GM18909 (cell line): Measurements from ENCODE around the gene USH1C.

Experiments used
- ATAC-seq: cut with Tn5 transposase; IDR thresholded peaks from one replicate; pipeline ENCODE4 v1.9.1; 2021; ENCODE audit warnings: mild to moderate bottlenecking; ENCODE audit not compliant: unreplicated experiment, poor library complexity

USH1C gene

GRCh38 chr11:17528906-17529843 lies 15.0 kb downstream of the USH1C start:
- no peak for ATAC-seq

GRCh38 chr11:17528181-17528691 lies 16.0 kb downstream of the USH1C start:
- ATAC-seq: peak; percentile 77

GRCh38 chr11:17527628-17527995 lies 16.6 kb downstream of the USH1C start:
- ATAC-seq: no peak

GRCh38 chr11:17526931-17527627 lies 17.1 kb downstream of the USH1C start:
- no peak for ATAC-seq

GRCh38 chr11:17526326-17526725 lies 17.9 kb downstream of the USH1C start:
- ATAC-seq: no peak

- ATAC-seq: no peak
These were observed 18.6 kb downstream of the USH1C start for GRCh38 chr11:17525570-17525969.

- ATAC-seq: no peak
These were observed 20.0 kb downstream of the USH1C start for GRCh38 chr11:17524221-17524620.

- ATAC-seq: no peak
These were observed 21.6 kb downstream of the USH1C start for GRCh38 chr11:17522655-17523054.

GRCh38 chr11:17521106-17521900 lies 22.9 kb downstream of the USH1C start:
- no peak for ATAC-seq

- ATAC-seq: no peak
These were observed 24.9 kb downstream of the USH1C start for GRCh38 chr11:17519061-17519885.

- no peak for ATAC-seq
These were observed 25.9 kb downstream of the USH1C start for GRCh38 chr11:17518366-17518765.

- ATAC-seq: no peak
These were observed 27.0 kb downstream of the USH1C start for GRCh38 chr11:17517186-17517585.

GRCh38 chr11:17516551-17517150 lies 27.6 kb downstream of the USH1C start:
- ATAC-seq: no peak

- no peak for ATAC-seq
These were observed 28.6 kb downstream of the USH1C start for GRCh38 chr11:17515443-17516176.

- ATAC-seq: no peak
These were observed 29.7 kb downstream of the USH1C start for GRCh38 chr11:17514476-17514875.

GRCh38 chr11:17513853-17514252 lies 30.4 kb downstream of the USH1C start:
- ATAC-seq: no peak

- ATAC-seq: no peak
These were observed 32.1 kb downstream of the USH1C start for GRCh38 chr11:17512101-17512500.

- ATAC-seq: no peak
These were observed 32.6 kb downstream of the USH1C start for GRCh38 chr11:17511571-17511970.
